WTC11 (cell line): ENCODE results near the gene PTPRC.

Experiments used
- CREB1 ChIP-seq: sonication (generic); formaldehyde crosslinking; IDR thresholded peaks from 2 replicates; pipeline ENCODE4 v1.8.0; 2023; ENCODE audit warnings: mild to moderate bottlenecking, missing genetic modification reagents
- ESRRA ChIP-seq: sonication (generic); formaldehyde crosslinking; IDR thresholded peaks from 2 replicates; pipeline ENCODE4 v1.8.1; 2022; ENCODE audit warnings: mild to moderate bottlenecking, missing genetic modification reagents, borderline replicate concordance
- FOXP1 ChIP-seq: sonication (generic); formaldehyde crosslinking; IDR thresholded peaks from 2 replicates; pipeline ENCODE4 v1.8.0; 2022; ENCODE audit warnings: missing genetic modification reagents, mild to moderate bottlenecking, moderate library complexity, borderline replicate concordance
- IRF1 ChIP-seq: sonication (generic); formaldehyde crosslinking; IDR thresholded peaks from 2 replicates; pipeline ENCODE4 v1.8.0; 2023; ENCODE audit warnings: missing genetic modification reagents
- JUN ChIP-seq: sonication (generic); formaldehyde crosslinking; IDR thresholded peaks from 2 replicates; pipeline ENCODE4 v1.8.0; 2023; ENCODE audit warnings: mild to moderate bottlenecking, missing genetic modification reagents
- NFYB ChIP-seq: sonication (generic); formaldehyde crosslinking; conservative IDR thresholded peaks from 2 replicates; pipeline ENCODE4 v1.8.0; 2022; ENCODE audit warnings: low read depth, missing genetic modification reagents
- NR2C2 ChIP-seq: sonication (generic); formaldehyde crosslinking; IDR thresholded peaks from 2 replicates; pipeline ENCODE4 v1.8.0; 2022; ENCODE audit warnings: mild to moderate bottlenecking, missing genetic modification reagents
- SMAD4 ChIP-seq: sonication (generic); formaldehyde crosslinking; IDR thresholded peaks from 2 replicates; pipeline ENCODE4 v1.8.0; 2022; ENCODE audit warnings: mild to moderate bottlenecking, missing genetic modification reagents
- USF1 ChIP-seq: sonication (generic); formaldehyde crosslinking; IDR thresholded peaks from 2 replicates; pipeline ENCODE4 v1.8.0; 2022; ENCODE audit warnings: mild to moderate bottlenecking, missing genetic modification reagents
- TF ChIP-seq, protein P1 (sequence below): sonication (generic); formaldehyde crosslinking; IDR thresholded peaks from 2 replicates; pipeline ENCODE4 v1.8.1; 2023; ENCODE audit warnings: mild to moderate bottlenecking, moderate library complexity, missing genetic modification reagents
- TF ChIP-seq, protein P2 (sequence below): fragments of 200-600 bp; IDR thresholded peaks from 2 replicates; pipeline ENCODE4 v1.8.0; 2022; ENCODE audit warnings: antibody characterized with exemption

- TF ChIP-seq FOXP1 (CRISPR knock-in tag) (no peak), JUN (CRISPR knock-in tag) (no peak), ESRRA (CRISPR knock-in tag) (no peak), CREB1 (CRISPR knock-in tag) (no peak), SMAD4 (CRISPR knock-in tag) (no peak), NR2C2 (CRISPR knock-in tag) (no peak), USF1 (CRISPR knock-in tag) (no peak), IRF1 (CRISPR knock-in tag) (no peak), NFYB (no peak)
- TF ChIP-seq, protein P1, sequence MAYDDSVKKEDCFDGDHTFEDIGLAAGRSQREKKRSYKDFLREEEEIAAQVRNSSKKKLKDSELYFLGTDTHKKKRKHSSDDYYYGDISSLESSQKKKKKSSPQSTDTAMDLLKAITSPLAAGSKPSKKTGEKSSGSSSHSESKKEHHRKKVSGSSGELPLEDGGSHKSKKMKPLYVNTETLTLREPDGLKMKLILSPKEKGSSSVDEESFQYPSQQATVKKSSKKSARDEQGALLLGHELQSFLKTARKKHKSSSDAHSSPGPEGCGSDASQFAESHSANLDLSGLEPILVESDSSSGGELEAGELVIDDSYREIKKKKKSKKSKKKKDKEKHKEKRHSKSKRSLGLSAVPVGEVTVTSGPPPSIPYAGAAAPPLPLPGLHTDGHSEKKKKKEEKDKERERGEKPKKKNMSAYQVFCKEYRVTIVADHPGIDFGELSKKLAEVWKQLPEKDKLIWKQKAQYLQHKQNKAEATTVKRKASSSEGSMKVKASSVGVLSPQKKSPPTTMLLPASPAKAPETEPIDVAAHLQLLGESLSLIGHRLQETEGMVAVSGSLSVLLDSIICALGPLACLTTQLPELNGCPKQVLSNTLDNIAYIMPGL (CRISPR knock-in tag): no peak
- TF ChIP-seq, protein P2, sequence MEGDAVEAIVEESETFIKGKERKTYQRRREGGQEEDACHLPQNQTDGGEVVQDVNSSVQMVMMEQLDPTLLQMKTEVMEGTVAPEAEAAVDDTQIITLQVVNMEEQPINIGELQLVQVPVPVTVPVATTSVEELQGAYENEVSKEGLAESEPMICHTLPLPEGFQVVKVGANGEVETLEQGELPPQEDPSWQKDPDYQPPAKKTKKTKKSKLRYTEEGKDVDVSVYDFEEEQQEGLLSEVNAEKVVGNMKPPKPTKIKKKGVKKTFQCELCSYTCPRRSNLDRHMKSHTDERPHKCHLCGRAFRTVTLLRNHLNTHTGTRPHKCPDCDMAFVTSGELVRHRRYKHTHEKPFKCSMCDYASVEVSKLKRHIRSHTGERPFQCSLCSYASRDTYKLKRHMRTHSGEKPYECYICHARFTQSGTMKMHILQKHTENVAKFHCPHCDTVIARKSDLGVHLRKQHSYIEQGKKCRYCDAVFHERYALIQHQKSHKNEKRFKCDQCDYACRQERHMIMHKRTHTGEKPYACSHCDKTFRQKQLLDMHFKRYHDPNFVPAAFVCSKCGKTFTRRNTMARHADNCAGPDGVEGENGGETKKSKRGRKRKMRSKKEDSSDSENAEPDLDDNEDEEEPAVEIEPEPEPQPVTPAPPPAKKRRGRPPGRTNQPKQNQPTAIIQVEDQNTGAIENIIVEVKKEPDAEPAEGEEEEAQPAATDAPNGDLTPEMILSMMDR: no peak
Measured at GRCh38 chr1:198793714-198794113, 154.9 kb downstream of the PTPRC start.
